Heart left ventricle (tissue), 13 donors: ENCODE data around the gene RUNX3.

Experiments used
- CTCF ChIP-seq, 12 donors: fragments of 200-600 bp; sonication (generic) in 4 of 12; IDR thresholded peaks; one replicate each; pipeline versions ENCODE4 v1.5.0 to v1.8.0; 2018 to 2022; ENCODE audit warnings: antibody characterized with exemption in 12 of 12, mild to moderate bottlenecking in 5 of 12
- POLR2A ChIP-seq, 2 donors: fragments of 450-650 bp; IDR thresholded peaks; one replicate each; pipeline ENCODE4 v1.6.1; 2017; ENCODE audit warnings: antibody characterized with exemption in 2 of 2, mild to moderate bottlenecking in 2 of 2, moderate library complexity in 2 of 2
- donor health status: ischemic (EF 13 %, LVEDD 7.1; RV severe dilation, severe dysfunction).
- donor health status: DM: no; HTN: yes; CAD: no.
- donor health status: DM: no; HTN: no; CAD: no.
- donor health status: ischemic (EF 25% LVEDD 6.9; RV normal size, moderate dysfunction).
- donor health status: ischemic (EF 25% LVEDD 5.7; RV mildly dilated, moderate dysfunction).
- donor health status: ischemic (EF 35%, LVEDD 5.7; RV mildly dilated, moderate dysfunction).
- donor health status: nonischemic (EF 11% LVEDD 7.7; RV severe dilation, severe dysfunction).
- donor health status: DM: yes; HTN: yes; CAD: no.
- donor health status: PGD.
- donor health status: ischemic (EF 29% LVEDD 5.4; RV normal size, mild dysfunction).
- donor health status: nonischemic (EF 23%, LVEDD 6.1; RV moderate dilation, normal function).

DNA sequence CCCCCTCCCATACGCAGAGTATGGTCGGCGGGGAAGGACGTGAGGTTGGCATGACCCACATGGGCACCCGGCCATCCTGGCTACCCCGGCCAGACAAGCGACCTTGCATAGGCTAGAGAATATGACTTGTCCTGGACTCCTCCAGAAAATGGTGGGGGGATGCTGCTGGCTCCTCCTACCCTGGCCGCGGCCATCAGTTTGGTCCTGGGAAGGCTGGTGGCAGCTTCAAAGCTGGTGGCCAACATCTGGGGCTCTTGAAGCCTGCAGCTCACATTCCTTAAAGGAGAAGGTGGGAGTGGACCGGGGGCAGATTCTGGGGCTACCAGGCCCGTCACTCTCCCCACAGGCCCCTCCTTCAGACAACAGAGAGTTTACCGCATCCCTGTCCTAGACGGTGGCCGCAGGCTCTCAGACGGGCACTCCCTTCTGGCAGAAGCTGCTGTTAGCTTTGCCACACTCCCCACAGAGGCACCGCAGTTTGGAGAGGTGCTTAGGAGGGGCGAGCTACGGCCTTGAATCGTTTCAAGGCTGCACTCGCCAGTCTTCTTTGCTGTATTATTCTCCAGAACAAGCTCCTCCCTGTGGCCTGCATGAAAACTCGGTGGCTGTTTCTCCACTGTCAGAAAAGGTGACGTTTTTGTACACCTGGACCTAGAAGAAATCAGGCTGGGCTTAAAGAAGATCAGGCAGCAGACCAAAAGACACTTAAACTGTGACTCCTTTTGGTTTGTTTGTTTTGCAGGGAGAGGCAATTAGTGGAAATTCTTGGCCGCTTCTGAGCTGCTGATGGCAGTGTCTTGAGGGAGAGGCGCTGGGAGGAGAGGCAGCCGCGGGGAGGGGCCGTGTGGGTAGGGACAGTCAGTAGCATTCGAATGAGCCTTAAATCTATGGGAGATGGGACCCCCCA, 68.0 kb downstream of the RUNX3 start:
- TF ChIP-seq POLR2A (IDR thresholded peaks at IDR 0.05) (no peak), CTCF (IDR thresholded peaks at IDR 0.05) (no peak)
